Measurements from ENCODE around the gene TRIP11.

DNA sequence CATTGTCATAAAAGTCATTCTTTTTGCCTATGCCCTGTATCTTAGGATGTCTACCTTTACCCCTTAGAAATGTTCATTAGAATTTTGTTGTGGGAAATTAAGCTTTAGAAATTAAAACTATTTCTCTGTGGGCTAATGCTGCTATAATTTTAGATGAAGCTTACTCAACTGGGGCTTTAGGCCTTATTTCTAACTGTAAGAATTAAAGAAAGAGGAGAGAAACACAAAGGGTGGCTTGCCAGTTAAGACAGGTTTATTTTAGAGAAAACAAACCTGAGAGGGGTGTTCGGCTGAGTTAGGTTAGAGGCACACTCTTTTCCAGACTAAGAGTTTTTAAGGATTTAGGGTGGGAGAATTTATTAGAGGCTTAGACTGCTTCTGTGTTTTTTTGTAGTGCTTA lies 6.4 kb downstream of the TRIP11 start:
- TF ChIP-seq, protein P1, sequence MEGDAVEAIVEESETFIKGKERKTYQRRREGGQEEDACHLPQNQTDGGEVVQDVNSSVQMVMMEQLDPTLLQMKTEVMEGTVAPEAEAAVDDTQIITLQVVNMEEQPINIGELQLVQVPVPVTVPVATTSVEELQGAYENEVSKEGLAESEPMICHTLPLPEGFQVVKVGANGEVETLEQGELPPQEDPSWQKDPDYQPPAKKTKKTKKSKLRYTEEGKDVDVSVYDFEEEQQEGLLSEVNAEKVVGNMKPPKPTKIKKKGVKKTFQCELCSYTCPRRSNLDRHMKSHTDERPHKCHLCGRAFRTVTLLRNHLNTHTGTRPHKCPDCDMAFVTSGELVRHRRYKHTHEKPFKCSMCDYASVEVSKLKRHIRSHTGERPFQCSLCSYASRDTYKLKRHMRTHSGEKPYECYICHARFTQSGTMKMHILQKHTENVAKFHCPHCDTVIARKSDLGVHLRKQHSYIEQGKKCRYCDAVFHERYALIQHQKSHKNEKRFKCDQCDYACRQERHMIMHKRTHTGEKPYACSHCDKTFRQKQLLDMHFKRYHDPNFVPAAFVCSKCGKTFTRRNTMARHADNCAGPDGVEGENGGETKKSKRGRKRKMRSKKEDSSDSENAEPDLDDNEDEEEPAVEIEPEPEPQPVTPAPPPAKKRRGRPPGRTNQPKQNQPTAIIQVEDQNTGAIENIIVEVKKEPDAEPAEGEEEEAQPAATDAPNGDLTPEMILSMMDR (IDR thresholded peaks at IDR 0.05): no peak
- no peak for TF ChIP-seq POLR2A (IDR thresholded peaks at IDR 0.05)

Data from esophagus squamous epithelium (tissue), 4 donors.